OCI-LY3 (cell line): ENCODE measurements around the gene ESRRG.

Experiments used
- CTCF ChIP-seq: fragments of 200-600, 300-600 bp; sonication (generic); IDR thresholded peaks from 2 replicates; pipeline ENCODE4 v1.5.1; 2014; ENCODE audit warnings: antibody characterized with exemption, low read length, low read depth
- EZH2phosphoT487 ChIP-seq: fragments of 200-600 bp; shearing (Covaris generic); IDR thresholded peaks from 2 replicates; pipeline ENCODE4 v1.6.1; 2018; ENCODE audit warnings: antibody characterized with exemption, mixed run types, low read depth

GRCh38 chr1:216580538-216581057 lies 142.6 kb downstream of the ESRRG start:
- TF ChIP-seq EZH2phosphoT487 (no peak), CTCF (no peak)
